ENCODE results near the gene OR52L1. TPM values are rescaled to one million over a fixed set of nuclear protein-coding genes. Genes with fewer than 3 reads are reported as not detected.

Gene OR52L1
- polyA plus RNA-seq, 6 donors from 2014 or later = not detected

Other genes with a start within 250 kb of the OR52L1 start
- 1 to 10 TPM in 2 of 6 donors, under 1 TPM in 2, not detected in 2; 0.49 to 1.1 (median 0.87) TPM for gene OR52N4, start 232.7 kb downstream of the OR52L1 start, polyA plus RNA-seq (ENCODE audit: low read depth in 6 of 6)
- gene OR52N5, start 203.6 kb downstream of the OR52L1 start, polyA plus RNA-seq (ENCODE audit: low read depth in 6 of 6) = under 1 TPM in 1 of 6 donors, not detected in 5; 0.20 TPM
- not detected for gene OR52N1, start 195.7 kb downstream of the OR52L1 start, polyA plus RNA-seq (ENCODE audit: low read depth in 6 of 6)
- gene OR52N2, start 178.1 kb downstream of the OR52L1 start, polyA plus RNA-seq (ENCODE audit: low read depth in 6 of 6) = not detected
- not detected for gene OR52E6, start 145.1 kb downstream of the OR52L1 start, polyA plus RNA-seq (ENCODE audit: low read depth in 6 of 6)
- not detected for gene OR52E8, start 129.3 kb downstream of the OR52L1 start, polyA plus RNA-seq (ENCODE audit: low read depth in 6 of 6)
- gene OR52E4, start 106.4 kb downstream of the OR52L1 start, polyA plus RNA-seq (ENCODE audit: low read depth in 6 of 6) = not detected
- gene OR52E5, start 93.8 kb downstream of the OR52L1 start, polyA plus RNA-seq (ENCODE audit: low read depth in 6 of 6) = not detected
- not detected for gene OR56A3, start 44.7 kb downstream of the OR52L1 start, polyA plus RNA-seq (ENCODE audit: low read depth in 6 of 6)
- not detected for gene OR56A5, start 18.5 kb downstream of the OR52L1 start, polyA plus RNA-seq (ENCODE audit: low read depth in 6 of 6)
- not detected for gene OR56A4, start 20.0 kb upstream of the OR52L1 start, polyA plus RNA-seq (ENCODE audit: low read depth in 6 of 6)
- gene OR56A1, start 43.8 kb upstream of the OR52L1 start, polyA plus RNA-seq (ENCODE audit: low read depth in 6 of 6) = not detected
- not detected for gene OR56B4, start 120.7 kb upstream of the OR52L1 start, polyA plus RNA-seq (ENCODE audit: low read depth in 6 of 6)
- gene OR52B2, start 183.3 kb upstream of the OR52L1 start, polyA plus RNA-seq (ENCODE audit: low read depth in 6 of 6) = not detected
- not detected for gene OR52W1, start 212.2 kb upstream of the OR52L1 start, polyA plus RNA-seq (ENCODE audit: low read depth in 6 of 6)
- gene C11orf42, start 218.6 kb upstream of the OR52L1 start, polyA plus RNA-seq (ENCODE audit: low read depth in 6 of 6) = not detected
- 10 to 100 TPM in 3 of 6 donors, 1 to 10 TPM in 3; 6.4 to 19.5 (median 10.1) TPM for gene FHIP1B, start 247.7 kb upstream of the OR52L1 start, polyA plus RNA-seq (ENCODE audit: low read depth in 6 of 6)